Activated T-helper 2 cell treated with anti-CD3 and anti-CD28 coated beads, Interferon-gamma antibody, Interleukin-2, Interleukin-4, amounts not matched to agents 10 μg/mL and 5 μg/mL and 100 μg/mL, durations not matched to agents 14 hours and 24 hours and 36 hours (primary cell): ENCODE data around the gene CALM3. TPM values are rescaled to one million over a fixed set of nuclear protein-coding genes. Genes with fewer than 3 reads are reported as not detected.

Source experiments
- DNase-seq: peaks from one replicate; pipeline ENCODE4 v3.0.0; 2021; ENCODE audit warnings: low spot score
- H3K27ac Mint-ChIP-seq: one replicate; pipeline ENCODE4 v1.8.0; 2021; ENCODE audit warnings: mixed read lengths
- H3K27me3 Mint-ChIP-seq: one replicate; pipeline ENCODE4 v1.8.0; 2021; ENCODE audit warnings: low read depth, mixed read lengths
- H3K36me3 Mint-ChIP-seq: one replicate; pipeline ENCODE4 v1.8.0; 2021; ENCODE audit warnings: low read depth, mixed read lengths
- H3K4me1 Mint-ChIP-seq: one replicate; pipeline ENCODE4 v1.8.0; 2021; ENCODE audit warnings: low read depth, mixed read lengths
- H3K4me3 Mint-ChIP-seq: one replicate; pipeline ENCODE4 v1.8.0; 2021; ENCODE audit warnings: low read depth, mild to moderate bottlenecking, moderate library complexity, mixed read lengths
- H3K9me3 Mint-ChIP-seq: one replicate; pipeline ENCODE4 v1.8.0; 2021; ENCODE audit warnings: mixed read lengths
- intact Hi-C: fragments of 100-400 bp; cut with micrococcal nuclease; formaldehyde crosslinking; loops from one replicate; pipeline ENCODE4 v1.15.1; 2023
- total RNA-seq: library from RNA; stranded (reverse); gene quantifications from 2 replicates; pipeline ENCODE4 v1.2.3, GENCODE V29; 2022

The CALM3 gene
- total RNA-seq, 1 donor from 2014 or later, result 553 TPM

DNA sequence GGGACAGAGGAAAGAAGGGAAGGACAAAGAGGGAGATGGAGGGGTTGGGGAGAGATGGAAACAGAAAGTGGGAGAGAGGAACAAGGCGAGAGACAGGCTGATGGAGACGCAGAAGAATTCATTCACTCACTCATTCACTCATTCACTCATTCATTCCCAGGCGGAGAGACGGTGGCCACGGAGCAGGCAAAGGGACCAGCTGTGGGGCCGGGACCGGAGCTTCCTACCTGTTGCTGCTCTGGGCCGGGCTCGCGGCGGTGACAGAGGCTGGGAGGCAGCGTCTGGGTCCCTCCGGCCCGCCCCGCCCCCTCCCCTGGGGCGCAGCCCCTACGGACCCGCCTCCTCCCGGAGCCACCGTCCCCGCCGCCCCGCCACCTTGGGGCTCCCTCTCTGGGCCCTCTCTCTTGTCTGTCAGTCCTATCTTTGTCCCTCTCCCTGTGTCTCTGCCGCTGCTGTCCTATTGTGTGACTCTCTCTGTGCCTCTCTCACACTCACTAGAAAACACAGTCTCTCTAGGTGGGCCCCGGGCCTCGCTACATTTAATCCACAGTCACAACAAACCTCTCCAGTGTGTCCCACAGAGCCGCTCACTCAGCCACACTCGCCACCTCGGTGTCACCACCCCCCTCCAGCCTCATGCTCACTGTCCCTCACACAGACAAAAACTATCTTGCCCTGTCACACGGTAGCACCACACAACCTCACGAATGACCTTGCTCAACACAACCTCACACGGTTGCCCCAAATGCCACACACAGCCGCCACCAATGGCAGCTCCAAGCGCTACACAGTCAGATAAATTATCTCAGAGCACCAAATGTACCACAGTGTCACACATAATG is 35.0 kb downstream of the CALM3 start, which contains the start of gene GNG8:
Gene GNG8, minus strand, starts transcription at position 283 of the 842 bp plus-strand sequence. CDS start 1,520 bp downstream, outside the sequence.
- intact Hi-C loops, result no loop called here
- peaks cover 6% of the 10 kb centered on the region for H3K27me3 Mint-ChIP-seq
- H3K4me1 Mint-ChIP-seq, result peaks cover 14% of the 10 kb centered on the region
- peak within 1 kb of the TSS; percentile 4 for H3K27ac Mint-ChIP-seq
- H3K9me3 Mint-ChIP-seq, result no peaks in the 10 kb centered on the region
- no peak for DNase-seq
- H3K36me3 Mint-ChIP-seq, result peaks cover 6% of the 10 kb centered on the region
- H3K4me3 Mint-ChIP-seq, result peak within 1 kb of the TSS; percentile 75

DNA sequence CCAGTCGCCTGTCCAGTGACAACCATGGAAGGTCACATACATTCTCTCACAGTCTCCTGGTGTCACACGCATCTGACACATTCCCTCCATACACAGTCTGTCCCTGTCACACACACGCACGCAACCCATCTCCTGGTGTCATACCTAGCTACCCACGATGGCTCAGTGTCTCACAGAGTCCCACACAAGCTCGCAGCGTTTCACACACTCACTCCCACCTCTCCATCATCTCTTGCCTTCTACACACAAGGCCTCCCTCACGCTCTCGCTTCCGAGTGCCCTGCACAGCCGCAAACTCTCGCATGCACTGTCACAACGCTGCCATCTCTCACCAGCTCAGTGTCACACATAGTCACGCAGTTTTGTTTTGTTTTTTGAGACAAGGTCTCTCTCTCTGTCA is 36.1 kb downstream of the CALM3 start:
- Mint-ChIP-seq H3K27me3 (peaks cover 6% of the 10 kb centered on the region), H3K4me3 (no peak overlapping the region), H3K9me3 (no peaks in the 10 kb centered on the region), H3K36me3 (peaks cover 6% of the 10 kb centered on the region), H3K4me1 (peaks cover 14% of the 10 kb centered on the region), H3K27ac (no peak overlapping the region)
- DNase-seq, result no peak
- intact Hi-C loops, result no loop called here

DNA sequence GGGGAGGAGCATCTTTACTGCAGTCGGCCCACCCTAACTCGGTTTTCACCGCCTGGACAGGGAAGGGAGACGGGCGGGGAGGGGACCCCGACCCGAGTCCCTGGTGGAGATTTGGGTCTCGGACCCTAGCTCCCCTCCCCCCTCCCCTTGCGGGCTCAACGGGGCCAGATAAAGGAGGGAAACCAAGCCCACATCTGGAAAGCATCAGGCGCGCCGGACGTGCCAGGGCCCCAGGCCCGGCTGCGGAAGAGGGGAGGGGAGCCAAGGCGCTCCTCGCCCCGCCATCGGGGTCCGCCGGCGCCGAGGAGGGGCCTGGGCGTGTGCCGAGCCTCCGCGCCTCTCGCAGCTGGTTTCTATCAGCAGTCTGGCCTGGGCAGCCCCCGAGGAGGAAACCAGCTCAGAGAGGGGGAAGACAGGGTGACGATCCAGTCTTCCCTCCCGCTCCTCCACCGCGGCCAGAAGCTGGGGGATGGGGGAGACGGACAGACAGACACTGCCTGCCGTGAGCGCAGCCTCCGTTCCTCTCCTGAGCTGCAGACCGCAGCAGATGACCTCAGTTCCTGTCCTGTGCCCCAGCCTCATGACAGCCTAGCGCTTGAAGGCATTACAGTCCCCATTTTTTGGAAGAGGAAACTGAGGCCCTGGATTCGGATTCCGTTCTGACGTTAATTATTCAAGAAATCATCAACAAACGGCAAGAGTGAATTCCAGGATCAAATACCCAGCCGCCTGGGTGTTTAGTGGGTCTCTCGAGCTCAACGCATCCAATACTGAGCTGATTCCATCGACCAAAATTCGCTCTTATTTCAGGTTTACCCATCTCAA is 38.4 kb downstream of the CALM3 start:
- no peaks in the 10 kb centered on the region for H3K36me3 Mint-ChIP-seq
- H3K9me3 Mint-ChIP-seq, result no peaks in the 10 kb centered on the region
- DNase-seq, result no peak
- H3K27me3 Mint-ChIP-seq, result peaks cover 12% of the 10 kb centered on the region
- H3K4me1 Mint-ChIP-seq, result peaks cover 6% of the 10 kb centered on the region
- no peak overlapping the region for H3K4me3 Mint-ChIP-seq
- intact Hi-C loops, result no loop called here
- H3K27ac Mint-ChIP-seq, result no peak overlapping the region

DNA sequence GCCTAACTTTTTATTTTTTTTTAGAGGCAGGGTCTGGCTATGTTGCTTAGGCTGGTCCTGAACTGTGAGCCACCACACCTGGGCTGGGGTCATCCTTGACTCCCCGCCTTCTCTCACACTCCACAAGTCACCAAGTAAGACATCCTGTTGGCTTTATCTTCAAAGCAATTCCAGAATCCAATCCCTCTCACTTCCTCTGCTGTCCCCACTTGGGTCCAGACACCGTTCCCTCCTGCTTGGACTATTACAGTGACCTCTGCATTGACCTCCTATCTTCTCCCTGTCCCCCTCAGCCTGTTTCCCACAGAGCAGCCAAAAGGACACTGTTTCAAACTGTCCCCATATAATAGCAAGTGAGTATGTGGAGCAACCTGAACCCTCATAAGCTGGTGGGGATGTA is 39.5 kb downstream of the CALM3 start:
- Mint-ChIP-seq H3K4me3 (peak overlapping the region; percentile 40), H3K27ac (no peak overlapping the region), H3K4me1 (peaks cover 4% of the 10 kb centered on the region), H3K36me3 (no peaks in the 10 kb centered on the region), H3K9me3 (no peaks in the 10 kb centered on the region), H3K27me3 (peaks cover 19% of the 10 kb centered on the region)
- intact Hi-C loops, result no loop called here
- DNase-seq, result no peak

DNA sequence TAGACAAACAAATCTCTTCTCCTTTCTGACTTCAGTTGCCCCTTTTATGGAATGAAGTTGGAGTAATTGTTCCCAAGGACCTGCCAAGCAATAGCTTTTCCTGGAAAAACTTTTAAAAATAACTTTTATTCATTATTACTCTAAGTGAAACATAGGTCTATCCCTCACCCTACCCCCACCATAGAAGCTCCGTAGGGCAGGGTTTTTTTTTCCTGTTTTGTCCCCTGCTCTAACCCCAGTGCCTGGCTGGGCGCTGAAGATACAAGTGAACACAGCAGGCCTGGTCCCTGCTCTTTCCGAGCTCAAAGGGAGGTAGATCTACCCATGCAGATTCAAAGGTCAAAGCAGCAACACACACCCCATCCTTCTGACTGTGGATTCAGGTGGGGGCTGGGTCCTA is 43.6 kb downstream of the CALM3 start:
- peaks cover 38% of the 10 kb centered on the region for H3K27me3 Mint-ChIP-seq
- no peaks in the 10 kb centered on the region for H3K9me3 Mint-ChIP-seq
- no peak overlapping the region for H3K4me3 Mint-ChIP-seq
- no peak overlapping the region for H3K27ac Mint-ChIP-seq
- DNase-seq, result no peak
- H3K36me3 Mint-ChIP-seq, result peaks cover 7% of the 10 kb centered on the region
- peaks cover 8% of the 10 kb centered on the region for H3K4me1 Mint-ChIP-seq
- intact Hi-C loops, result no loop called here

DNA sequence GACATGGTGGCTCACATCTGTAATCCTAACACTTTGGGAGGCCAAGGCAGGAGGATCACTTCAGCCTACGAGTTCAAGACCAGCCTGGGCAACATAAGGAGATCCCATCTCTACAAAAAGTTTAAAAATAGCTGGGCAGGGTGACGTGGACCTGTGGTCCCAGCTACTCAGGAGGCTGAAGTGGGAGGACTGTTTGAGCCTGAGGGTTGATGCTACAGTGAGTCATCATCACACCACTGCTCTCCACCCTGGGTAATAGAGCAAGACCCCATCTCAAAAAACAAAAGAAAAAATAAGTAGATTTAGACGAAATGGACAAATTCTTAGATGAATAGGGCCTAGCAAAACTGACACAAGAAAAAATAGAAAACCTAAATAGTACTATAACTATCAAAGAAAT is 45.3 kb downstream of the CALM3 start:
- H3K27me3 Mint-ChIP-seq, result peaks cover 47% of the 10 kb centered on the region
- no peak for DNase-seq

DNA sequence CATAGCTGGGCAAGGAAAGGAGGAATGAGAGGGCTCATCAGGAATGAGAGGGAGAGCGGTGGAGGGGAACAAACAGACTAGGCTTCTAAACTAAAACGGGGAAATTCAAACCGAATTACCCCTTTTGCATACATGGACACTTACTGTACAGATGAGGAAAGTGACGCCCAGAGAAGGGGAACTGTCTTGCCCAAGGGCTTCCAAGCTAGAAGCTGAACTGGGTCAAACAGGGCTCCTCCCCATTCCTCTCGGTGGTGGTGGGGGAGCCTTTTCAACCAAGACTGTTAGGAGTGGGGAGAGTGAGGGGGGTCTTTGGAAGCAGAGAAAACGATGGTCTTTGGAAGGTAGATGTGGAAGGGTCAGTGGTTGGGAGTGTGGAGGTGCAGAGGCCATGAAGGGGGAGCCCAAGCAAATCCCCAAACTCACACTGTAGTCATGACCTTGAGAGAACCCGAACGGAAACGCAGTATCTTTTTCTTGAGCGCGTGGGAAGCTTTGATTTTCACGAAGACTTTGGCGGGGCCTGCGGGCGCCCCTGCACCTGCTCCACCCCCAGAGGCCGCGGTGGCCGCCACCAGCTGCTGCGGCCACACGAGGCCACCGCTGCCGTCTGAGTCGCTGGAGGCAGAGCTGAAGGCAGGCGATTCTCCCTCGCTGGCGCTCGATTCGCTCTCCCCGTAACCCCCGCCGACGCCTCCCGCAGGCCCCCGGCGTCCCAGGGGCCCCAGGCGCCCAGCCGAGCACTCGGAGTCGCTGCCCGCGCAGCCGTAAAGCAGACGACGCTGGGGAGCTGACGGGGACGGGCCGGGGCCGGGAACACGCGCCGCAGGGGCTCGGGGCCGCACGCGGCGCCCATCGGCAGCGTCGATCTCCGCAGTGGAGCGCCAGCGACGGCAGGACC is 47.2 kb downstream of the CALM3 start:
- Mint-ChIP-seq H3K27ac (no peak overlapping the region), H3K27me3 (peaks cover 44% of the 10 kb centered on the region), H3K36me3 (peaks cover 7% of the 10 kb centered on the region), H3K9me3 (no peaks in the 10 kb centered on the region), H3K4me3 (no peak overlapping the region), H3K4me1 (peaks cover 6% of the 10 kb centered on the region)
- no peak for DNase-seq
- intact Hi-C loops, result no loop called here

More for the DNA sequence above, 45.3 kb downstream of the CALM3 start:
- Mint-ChIP-seq H3K36me3 (peaks cover 7% of the 10 kb centered on the region), H3K4me3 (no peak overlapping the region), H3K27ac (no peak overlapping the region), H3K4me1 (peaks cover 6% of the 10 kb centered on the region), H3K9me3 (no peaks in the 10 kb centered on the region)
- intact Hi-C loops, result no loop called here

DNA sequence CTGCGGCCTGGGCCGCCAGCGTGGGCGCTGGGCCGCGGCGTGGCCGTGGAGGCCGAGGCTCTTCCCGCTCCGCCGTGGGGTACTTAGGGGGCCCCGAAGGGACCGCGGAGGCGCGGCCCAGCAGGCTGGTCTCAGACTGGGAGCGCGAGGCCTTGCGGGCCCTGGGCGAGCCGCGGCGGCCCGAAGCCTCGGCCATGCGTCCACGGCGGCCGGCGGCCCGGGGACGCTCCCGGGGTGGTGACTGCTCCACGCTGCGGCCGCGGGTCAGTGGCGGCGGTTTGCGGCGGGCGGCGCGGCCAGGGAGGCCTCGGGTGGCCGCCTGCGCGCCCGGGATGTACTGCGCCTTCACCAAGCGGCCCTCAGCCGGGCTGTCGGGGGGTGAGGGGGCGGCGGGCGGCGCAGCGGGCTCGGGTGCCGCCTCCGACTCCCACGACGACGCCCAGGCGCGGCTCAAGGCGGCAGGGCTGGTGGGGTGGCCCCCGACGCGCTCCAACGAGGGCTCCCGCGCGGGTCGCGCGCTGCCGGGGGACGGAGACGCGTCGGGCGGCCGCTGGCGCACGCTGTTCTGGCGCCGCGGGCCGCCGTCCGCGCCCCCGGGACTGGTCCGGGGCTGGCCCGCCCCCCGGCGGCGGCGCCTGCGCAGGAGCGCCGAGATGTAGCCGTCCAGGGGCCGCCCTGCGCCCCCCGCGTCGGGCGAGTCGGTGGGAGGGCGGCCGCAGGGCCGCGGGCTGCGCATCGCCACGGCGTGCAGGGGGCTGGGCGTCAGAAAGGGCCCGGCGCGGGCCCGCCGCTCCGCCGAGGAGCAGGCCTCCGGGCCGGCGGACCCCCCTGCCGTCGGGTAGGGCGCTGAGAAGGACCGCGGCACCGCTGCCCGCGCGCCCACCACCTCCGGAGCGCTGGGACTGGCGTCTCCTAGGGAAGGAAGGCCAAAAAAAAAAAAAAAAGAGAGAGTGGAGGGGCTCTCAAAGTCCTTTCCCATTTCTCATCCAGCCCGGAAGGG is 48.1 kb downstream of the CALM3 start:
- Mint-ChIP-seq H3K4me1 (peaks cover 6% of the 10 kb centered on the region), H3K27ac (no peak overlapping the region), H3K27me3 (peaks cover 44% of the 10 kb centered on the region), H3K4me3 (no peak overlapping the region), H3K36me3 (peaks cover 7% of the 10 kb centered on the region), H3K9me3 (no peaks in the 10 kb centered on the region)
- DNase-seq, result no peak
- intact Hi-C loops, result no loop called here

DNA sequence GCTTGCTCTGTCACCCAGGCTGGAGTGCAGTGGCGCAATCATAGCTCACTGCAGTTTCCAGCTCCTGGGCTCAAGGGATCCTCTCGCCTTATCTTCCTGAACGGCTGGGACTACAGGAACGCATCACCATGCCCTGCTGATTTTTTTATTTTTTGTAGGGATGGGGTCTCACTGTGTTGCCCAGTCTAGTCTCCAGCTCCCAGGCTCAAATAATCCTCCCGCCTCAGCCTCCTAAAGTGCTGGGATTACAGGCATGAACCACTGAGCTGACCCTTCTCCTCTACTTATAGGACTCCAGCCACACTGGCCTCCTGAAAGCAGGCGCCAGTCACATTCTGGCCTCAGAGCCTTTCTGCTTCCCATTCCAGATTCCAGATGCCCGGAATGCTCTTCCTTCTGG is 49.3 kb downstream of the CALM3 start:
- no peaks in the 10 kb centered on the region for H3K9me3 Mint-ChIP-seq
- peaks cover 6% of the 10 kb centered on the region for H3K4me1 Mint-ChIP-seq
- intact Hi-C loops, result no loop called here
- H3K4me3 Mint-ChIP-seq, result no peak overlapping the region
- H3K36me3 Mint-ChIP-seq, result peaks cover 7% of the 10 kb centered on the region
- no peak overlapping the region for H3K27ac Mint-ChIP-seq
- H3K27me3 Mint-ChIP-seq, result peaks cover 41% of the 10 kb centered on the region
- no peak for DNase-seq

DNA sequence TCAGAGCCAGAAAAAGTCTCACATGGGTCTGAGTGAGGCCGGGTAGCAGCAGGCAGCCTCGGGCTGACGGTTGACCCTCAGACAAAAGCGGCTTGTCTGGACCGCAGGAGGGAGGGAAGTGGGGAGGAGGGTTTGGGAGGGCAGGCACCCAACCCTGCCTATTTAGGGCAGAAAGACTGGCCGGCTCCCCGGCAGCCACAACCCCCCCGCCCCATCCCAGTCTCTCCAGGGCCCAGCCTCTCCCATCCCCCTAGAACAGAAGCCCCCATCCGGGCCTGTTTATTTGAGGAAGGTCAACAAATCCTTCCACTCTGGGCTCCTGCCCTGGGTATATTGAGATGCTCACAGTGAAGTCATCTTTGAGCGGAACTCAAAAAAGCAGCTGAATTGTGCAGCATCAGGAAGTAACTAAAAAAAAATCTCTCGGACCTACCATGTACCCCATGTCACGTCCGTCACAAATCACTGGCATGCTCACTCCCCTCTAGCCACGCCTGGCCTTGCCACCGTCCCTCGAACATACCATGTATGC is 53.6 kb downstream of the CALM3 start:
- peaks cover 4% of the 10 kb centered on the region for H3K4me1 Mint-ChIP-seq
- intact Hi-C loops, result no loop called here
- H3K9me3 Mint-ChIP-seq, result no peaks in the 10 kb centered on the region
- DNase-seq, result no peak
- no peaks in the 10 kb centered on the region for H3K36me3 Mint-ChIP-seq
- no peak overlapping the region for H3K27ac Mint-ChIP-seq
- no peak overlapping the region for H3K4me3 Mint-ChIP-seq
- H3K27me3 Mint-ChIP-seq, result peaks cover 33% of the 10 kb centered on the region

DNA sequence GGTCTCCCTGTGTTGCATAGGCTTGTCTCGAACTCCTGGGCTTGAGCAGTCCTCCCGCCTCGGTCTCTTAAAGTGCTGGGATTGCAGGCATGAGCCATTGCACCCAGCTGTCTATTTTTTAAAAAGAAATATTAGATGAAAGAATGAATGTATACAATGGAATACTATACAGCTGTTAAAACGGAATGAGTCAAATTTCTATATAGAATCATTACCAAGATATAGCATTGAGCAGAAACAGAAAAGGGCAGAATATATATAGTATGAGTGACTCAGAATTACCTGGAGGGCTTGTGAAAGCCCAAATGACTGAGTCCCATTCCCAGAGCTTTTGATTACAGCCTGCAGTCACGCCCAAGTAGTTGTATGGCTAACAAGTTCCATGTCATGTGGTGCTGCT is 55.4 kb downstream of the CALM3 start:
- H3K36me3 Mint-ChIP-seq, result no peaks in the 10 kb centered on the region
- no peaks in the 10 kb centered on the region for H3K9me3 Mint-ChIP-seq
- intact Hi-C loops, result no loop called here
- H3K27me3 Mint-ChIP-seq, result peaks cover 23% of the 10 kb centered on the region
- DNase-seq, result no peak
- H3K27ac Mint-ChIP-seq, result no peak overlapping the region
- no peak overlapping the region for H3K4me3 Mint-ChIP-seq
- peaks cover 10% of the 10 kb centered on the region for H3K4me1 Mint-ChIP-seq
